Panc1 (cell line): ENCODE data around the gene UBASH3A. TPM values are rescaled to one million over a fixed set of nuclear protein-coding genes. Genes with fewer than 3 reads are reported as not detected.

Experiments
- ATAC-seq: fragments of 200-7000 bp; cut with Tn5 transposase; 2 replicates; pipeline ENCODE4 v1.9.1; 2020; ENCODE audit warnings: mild to moderate bottlenecking, moderate library complexity
- BruUV-seq: library from RNA; stranded (reverse); fragments of 400-500 nt; replicated peaks from 2 replicates; lab custom pipeline; 2021; lab: Mats Ljungman, UMichigan
- CTCF ChIA-PET: fragments of 300-600 bp; sonication (Branson Sonifier 250); formaldehyde crosslinking; loops from one replicate; lab custom pipeline; 2022; ENCODE audit warnings: antibody characterized with exemption; lab: Charles Lee
- POLR2A ChIA-PET: fragments of 300-600 bp; sonication (Branson Sonifier 250); formaldehyde crosslinking; loops from one replicate; lab custom pipeline; 2022; ENCODE audit warnings: antibody characterized with exemption; lab: Charles Lee
- DNase-seq: peaks from one replicate; pipeline ENCODE4 v3.0.0-alpha.2; 2010; ENCODE audit warnings: low read depth, low spot score
- H3K27ac ChIP-seq: 2 replicates; pipeline ENCODE4 v1.5.1; 2011; ENCODE audit warnings: mild to moderate bottlenecking, low read length, inconsistent platforms
- H3K27me3 ChIP-seq: fragments of 200-500 bp; sonication (Bioruptor generic); 2 replicates; pipeline ENCODE4 v1.6.0; 2014; ENCODE audit warnings: low read length, inconsistent platforms; ENCODE audit not compliant: control insufficient read depth, insufficient read depth
- H3K36me3 ChIP-seq: fragments of 200-500 bp; sonication (Bioruptor generic); 2 replicates; pipeline ENCODE4 v1.5.1; 2014; ENCODE audit warnings: inconsistent platforms, mild to moderate bottlenecking, low read length, moderate library complexity; ENCODE audit not compliant: control insufficient read depth, insufficient read depth
- H3K4me1 ChIP-seq: 2 replicates; pipeline ENCODE4 v1.5.1; 2011; ENCODE audit warnings: inconsistent platforms, mild to moderate bottlenecking, low read length, moderate library complexity; ENCODE audit not compliant: control insufficient read depth, insufficient read depth
- H3K4me3 ChIP-seq, 2 experiments: 2 replicates each; pipeline ENCODE4 v1.5.1; 2011 to 2012; ENCODE audit warnings: low read depth in 2 of 2, low read length in 2 of 2, mild to moderate bottlenecking in 2 of 2, inconsistent platforms in 1 of 2, moderate library complexity in 1 of 2
- H3K9me3 ChIP-seq: fragments of 200-500 bp; sonication (Bioruptor generic); 2 replicates; pipeline ENCODE4 v1.5.1; 2014; ENCODE audit warnings: low read depth, mild to moderate bottlenecking, inconsistent platforms, low read length, moderate library complexity; ENCODE audit not compliant: control insufficient read depth, insufficient read depth
- CTCF ChIP-seq: fragments of 450-650 bp; IDR thresholded peaks from 2 replicates; pipeline ENCODE4 v1.5.1; 2017; ENCODE audit warnings: mild to moderate bottlenecking
- POLR2AphosphoS5 ChIP-seq: IDR thresholded peaks from 2 replicates; pipeline ENCODE4 v1.6.1; 2012; ENCODE audit warnings: mild to moderate bottlenecking, low read depth, low read length, moderate library complexity
- REST ChIP-seq, 2 experiments: IDR thresholded peaks; 2 replicates each; pipeline ENCODE4 v1.6.1; 2011 to 2012; ENCODE audit warnings: low read depth in 2 of 2, control low read depth in 1 of 2, low read length in 1 of 2, mild to moderate bottlenecking in 1 of 2, moderate library complexity in 1 of 2; ENCODE audit not compliant: insufficient read depth in 1 of 2
- SIN3A ChIP-seq: IDR thresholded peaks from 2 replicates; pipeline ENCODE4 v1.6.1; 2012; ENCODE audit warnings: low read depth, mild to moderate bottlenecking, low read length, moderate library complexity, borderline replicate concordance; ENCODE audit not compliant: insufficient read depth
- TCF7L2 ChIP-seq: IDR thresholded peaks from 2 replicates; pipeline ENCODE4 v1.6.1; 2011; ENCODE audit warnings: mild to moderate bottlenecking, low read depth, low read length, inconsistent platforms
- in situ Hi-C: cut with HindIII; loops from 2 replicates; pipeline ENCODE4 v1.10.0; 2016; ENCODE audit warnings: low sequenced_read_pairs, low pct_unique_long_range_greater_than_20kb
- intact Hi-C: fragments of 100-400 bp; cut with micrococcal nuclease; formaldehyde crosslinking; loops from one replicate; pipeline ENCODE4 v1.10.0; 2022; ENCODE audit not compliant: unreplicated experiment
- total RNA-seq: library from RNA; stranded (reverse); gene quantifications from one replicate; pipeline ENCODE4 v1.2.1, GENCODE V29; 2021; ENCODE audit not compliant: unreplicated experiment

The UBASH3A gene
- total RNA-seq, 1 experiment from 2014 or later, result 0.33 TPM

- intact Hi-C loops (no loop called here), in situ Hi-C loops (no loop called here)
- ChIA-PET CTCF (interaction anchor here (1.3 kb wide), 1 partner anchor 37 kb away, joined by 4 read pairs; no protein-coding TSS in a partner anchor), POLR2A (no interaction called here)
- no TSS peak for BruUV-seq
- no peak for ATAC-seq
- Histone ChIP-seq H3K9me3 (no peaks in the 10 kb centered on the region), H3K27me3 (no peaks in the 10 kb centered on the region), H3K27ac (no peak overlapping the region), H3K4me3 (no peak overlapping the region), H3K4me1 (no peaks in the 10 kb centered on the region), H3K36me3 (no peaks in the 10 kb centered on the region)
- TF ChIP-seq CTCF (no peak), REST (IDR thresholded peaks at IDR 0.05; ENCODE audit: insufficient read depth in 1 of 2, low read depth in 2 of 2, low read length in 1 of 2) (no peak), POLR2AphosphoS5 (no peak), SIN3A (no peak), TCF7L2 (no peak)
- DNase-seq, result no peak
These were observed 29.7 kb upstream of the UBASH3A start for GRCh38 chr21:42373908-42374455.

DNA sequence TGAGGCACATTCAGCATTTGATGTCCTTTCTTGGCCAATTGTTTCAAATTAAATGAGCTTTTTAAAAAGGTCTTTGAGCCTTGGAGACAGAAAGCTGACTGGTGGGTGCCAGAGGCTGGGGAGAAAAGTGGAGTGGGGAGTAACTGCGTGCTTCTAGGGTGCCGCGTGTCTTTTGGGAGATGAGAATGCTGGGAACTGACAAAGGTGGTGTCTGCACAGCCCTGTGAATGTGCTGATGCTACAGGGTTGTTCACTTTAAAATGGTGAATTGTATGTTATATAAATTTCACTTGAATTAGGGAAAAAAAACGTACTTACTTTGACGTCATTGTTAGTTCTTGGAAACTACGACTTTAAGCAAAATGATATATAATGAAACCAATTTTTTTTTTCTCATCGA, 29.2 kb upstream of the UBASH3A start:
- Histone ChIP-seq H3K27ac (no peak overlapping the region), H3K9me3 (no peaks in the 10 kb centered on the region), H3K4me1 (no peaks in the 10 kb centered on the region), H3K36me3 (no peaks in the 10 kb centered on the region), H3K27me3 (no peaks in the 10 kb centered on the region), H3K4me3 (no peak overlapping the region)
- ChIA-PET CTCF (no interaction called here), POLR2A (no interaction called here)
- DNase-seq (no peak), ATAC-seq (no peak)
- in situ Hi-C loops, result no loop called here
- intact Hi-C loops, result no loop called here
- TF ChIP-seq REST (IDR thresholded peaks at IDR 0.05; ENCODE audit: insufficient read depth in 1 of 2, low read depth in 2 of 2, low read length in 1 of 2) (no peak), POLR2AphosphoS5 (no peak), SIN3A (no peak), CTCF (no peak), TCF7L2 (no peak)
- no TSS peak for BruUV-seq
